ENCODE results near the gene DNAJC15. TPM values are rescaled to one million over a fixed set of nuclear protein-coding genes. Genes with fewer than 3 reads are reported as not detected.
A peak's percentile ranks its signal among the peaks of the same experiment; 100 is the strongest.

Gene DNAJC15
- total RNA-seq, 2 donors from 2014 or later = 1.4 to 8.2 TPM

GRCh38 chr13:43128504-43128961 is 105.1 kb downstream of the DNAJC15 start:
- TF ChIP-seq POLR2AphosphoS5 (IDR thresholded peaks at IDR 0.05) = no peak
- TF ChIP-seq POLR2A (IDR thresholded peaks at IDR 0.05) = no peak
- TF ChIP-seq, protein P1, sequence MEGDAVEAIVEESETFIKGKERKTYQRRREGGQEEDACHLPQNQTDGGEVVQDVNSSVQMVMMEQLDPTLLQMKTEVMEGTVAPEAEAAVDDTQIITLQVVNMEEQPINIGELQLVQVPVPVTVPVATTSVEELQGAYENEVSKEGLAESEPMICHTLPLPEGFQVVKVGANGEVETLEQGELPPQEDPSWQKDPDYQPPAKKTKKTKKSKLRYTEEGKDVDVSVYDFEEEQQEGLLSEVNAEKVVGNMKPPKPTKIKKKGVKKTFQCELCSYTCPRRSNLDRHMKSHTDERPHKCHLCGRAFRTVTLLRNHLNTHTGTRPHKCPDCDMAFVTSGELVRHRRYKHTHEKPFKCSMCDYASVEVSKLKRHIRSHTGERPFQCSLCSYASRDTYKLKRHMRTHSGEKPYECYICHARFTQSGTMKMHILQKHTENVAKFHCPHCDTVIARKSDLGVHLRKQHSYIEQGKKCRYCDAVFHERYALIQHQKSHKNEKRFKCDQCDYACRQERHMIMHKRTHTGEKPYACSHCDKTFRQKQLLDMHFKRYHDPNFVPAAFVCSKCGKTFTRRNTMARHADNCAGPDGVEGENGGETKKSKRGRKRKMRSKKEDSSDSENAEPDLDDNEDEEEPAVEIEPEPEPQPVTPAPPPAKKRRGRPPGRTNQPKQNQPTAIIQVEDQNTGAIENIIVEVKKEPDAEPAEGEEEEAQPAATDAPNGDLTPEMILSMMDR (IDR thresholded peaks at IDR 0.05) = no peak
- H3K9me3 ChIP-seq = no peaks in the 10 kb centered on the region
- intact Hi-C loops (cut with DNase I) = no loop called here
- no peak overlapping the region for H3K27ac ChIP-seq
- 44% methylated on average over 21 of the region's 21 CpGs for WGBS
- H3K4me3 ChIP-seq = no peak overlapping the region
- no peak for DNase-seq (ENCODE audit: low spot score)
- H3K27me3 ChIP-seq (replicated peaks; ENCODE audit: insufficient read depth) = no peaks in the 10 kb centered on the region
- no peaks in the 10 kb centered on the region for H3K4me1 ChIP-seq (replicated peaks)
- no peaks in the 10 kb centered on the region for H3K36me3 ChIP-seq

GRCh38 chr13:43129066-43129465 is 105.7 kb downstream of the DNAJC15 start:
- TF ChIP-seq, protein P1 (IDR thresholded peaks at IDR 0.05) = no peak
- no peak for TF ChIP-seq POLR2A (IDR thresholded peaks at IDR 0.05)
- TF ChIP-seq POLR2AphosphoS5 (IDR thresholded peaks at IDR 0.05) = no peak
- intact Hi-C loops (cut with DNase I) = no loop called here

GRCh38 chr13:43129511-43130110 is 106.2 kb downstream of the DNAJC15 start:
- H3K27ac ChIP-seq = no peak overlapping the region
- no peak overlapping the region for H3K4me3 ChIP-seq
- TF ChIP-seq POLR2AphosphoS5 (IDR thresholded peaks at IDR 0.05) (no peak), POLR2A (IDR thresholded peaks at IDR 0.05) (no peak)
- TF ChIP-seq, protein P1 (IDR thresholded peaks at IDR 0.05) = no peak
- H3K4me1 ChIP-seq (replicated peaks) = no peaks in the 10 kb centered on the region
- H3K36me3 ChIP-seq = no peaks in the 10 kb centered on the region
- no peaks in the 10 kb centered on the region for H3K9me3 ChIP-seq
- intact Hi-C loops (cut with DNase I) = no loop called here
- DNase-seq (ENCODE audit: low spot score) = no peak
- WGBS = 59% methylated on average over 3 of the region's 3 CpGs
- H3K27me3 ChIP-seq (replicated peaks; ENCODE audit: insufficient read depth) = no peaks in the 10 kb centered on the region

More at GRCh38 chr13:43129066-43129465, 105.7 kb downstream of the DNAJC15 start:
- no peak for DNase-seq (ENCODE audit: low spot score)
- no peaks in the 10 kb centered on the region for H3K36me3 ChIP-seq
- H3K4me3 ChIP-seq = no peak overlapping the region
- H3K27me3 ChIP-seq (replicated peaks; ENCODE audit: insufficient read depth) = no peaks in the 10 kb centered on the region
- no peak overlapping the region for H3K27ac ChIP-seq
- H3K9me3 ChIP-seq = no peaks in the 10 kb centered on the region
- no peaks in the 10 kb centered on the region for H3K4me1 ChIP-seq (replicated peaks)
- 41% methylated on average over 8 of the region's 8 CpGs for whole genome bisulfite sequencing

- no peaks in the 10 kb centered on the region for H3K4me1 ChIP-seq (replicated peaks)
- no peaks in the 10 kb centered on the region for H3K27me3 ChIP-seq (replicated peaks; ENCODE audit: insufficient read depth)
- WGBS = 44% methylated on average over 4 of the region's 4 CpGs
- intact Hi-C loops (cut with DNase I) = no loop called here
- DNase-seq (ENCODE audit: low spot score) = peak; percentile 27
- no peaks in the 10 kb centered on the region for H3K36me3 ChIP-seq
- no peak overlapping the region for H3K27ac ChIP-seq
- no peaks in the 10 kb centered on the region for H3K9me3 ChIP-seq
- TF ChIP-seq POLR2AphosphoS5 (IDR thresholded peaks at IDR 0.05) = no peak
- TF ChIP-seq, protein P1 (IDR thresholded peaks at IDR 0.05) = peak in 2 of 4 experiments; percentile 23 to 27
- no peak overlapping the region for H3K4me3 ChIP-seq
These were observed 108.9 kb downstream of the DNAJC15 start for GRCh38 chr13:43132257-43132656.

- Histone ChIP-seq H3K27ac (no peak overlapping the region), H3K4me3 (no peak overlapping the region), H3K4me1 (replicated peaks) (no peaks in the 10 kb centered on the region), H3K27me3 (replicated peaks; ENCODE audit: insufficient read depth) (no peaks in the 10 kb centered on the region), H3K36me3 (no peaks in the 10 kb centered on the region), H3K9me3 (no peaks in the 10 kb centered on the region)
- DNase-seq (ENCODE audit: low spot score) = no peak
- TF ChIP-seq POLR2A (IDR thresholded peaks at IDR 0.05) (no peak), POLR2AphosphoS5 (IDR thresholded peaks at IDR 0.05) (no peak)
- TF ChIP-seq, protein P1 (IDR thresholded peaks at IDR 0.05) = no peak
- WGBS = 81% methylated on average over 5 of the region's 5 CpGs
- intact Hi-C loops (cut with DNase I) = no loop called here
These were observed 109.5 kb downstream of the DNAJC15 start for GRCh38 chr13:43132911-43133310.
